NT2/D1 (cell line): ENCODE measurements around the gene SH2B3.

ENCODE experiments used
- SUZ12 ChIP-seq: IDR thresholded peaks from 2 replicates; pipeline ENCODE4 v1.6.1; 2011; ENCODE audit not compliant: insufficient read length, insufficient read depth; ENCODE audit errors: extremely low read depth
- YY1 ChIP-seq: IDR thresholded peaks from 2 replicates; pipeline ENCODE4 v1.6.1; 2011; ENCODE audit not compliant: insufficient read length, insufficient read depth
- ZNF274 ChIP-seq: IDR thresholded peaks from 2 replicates; pipeline ENCODE4 v1.6.1; 2011; ENCODE audit warnings: mild to moderate bottlenecking, low read depth, low read length

DNA sequence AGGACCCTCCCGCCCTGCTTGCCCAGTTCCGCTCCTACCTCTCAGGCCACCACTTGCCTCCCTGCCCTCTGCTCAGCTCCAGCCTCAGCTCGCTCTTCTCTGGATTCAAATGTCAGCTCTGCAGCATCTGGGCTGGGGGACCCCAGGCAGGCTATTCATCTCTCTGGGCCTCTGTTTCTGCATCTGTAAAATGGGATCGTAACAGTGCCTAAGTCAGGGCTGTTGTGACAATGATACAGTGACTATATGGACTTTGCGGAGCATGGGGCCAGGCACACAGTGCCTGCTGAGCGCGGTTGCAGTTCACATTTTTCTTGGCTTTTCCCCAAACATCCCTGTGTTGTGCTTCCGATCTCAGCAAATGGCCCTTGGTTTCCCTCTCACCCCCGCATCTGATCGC is 39.6 kb upstream of the SH2B3 start:
- no peak for TF ChIP-seq YY1
- no peak for TF ChIP-seq ZNF274
- TF ChIP-seq SUZ12 = no peak
